CD4-positive, alpha-beta T cell treated with Interleukin-21 for 1 hour (primary cell): Measurements from ENCODE around the gene NINL.
A peak's percentile ranks its signal among the peaks of the same experiment; 100 is the strongest.
"Not testable (repeated sequence)": the region's sequence is repeated elsewhere in the genome, so short reads cannot be mapped to it uniquely, and the experiment has no call there.

ENCODE experiments used
- DNase-seq: peaks from one replicate; pipeline ENCODE4 v3.0.0-alpha.2; 2020

The NINL gene

DNA sequence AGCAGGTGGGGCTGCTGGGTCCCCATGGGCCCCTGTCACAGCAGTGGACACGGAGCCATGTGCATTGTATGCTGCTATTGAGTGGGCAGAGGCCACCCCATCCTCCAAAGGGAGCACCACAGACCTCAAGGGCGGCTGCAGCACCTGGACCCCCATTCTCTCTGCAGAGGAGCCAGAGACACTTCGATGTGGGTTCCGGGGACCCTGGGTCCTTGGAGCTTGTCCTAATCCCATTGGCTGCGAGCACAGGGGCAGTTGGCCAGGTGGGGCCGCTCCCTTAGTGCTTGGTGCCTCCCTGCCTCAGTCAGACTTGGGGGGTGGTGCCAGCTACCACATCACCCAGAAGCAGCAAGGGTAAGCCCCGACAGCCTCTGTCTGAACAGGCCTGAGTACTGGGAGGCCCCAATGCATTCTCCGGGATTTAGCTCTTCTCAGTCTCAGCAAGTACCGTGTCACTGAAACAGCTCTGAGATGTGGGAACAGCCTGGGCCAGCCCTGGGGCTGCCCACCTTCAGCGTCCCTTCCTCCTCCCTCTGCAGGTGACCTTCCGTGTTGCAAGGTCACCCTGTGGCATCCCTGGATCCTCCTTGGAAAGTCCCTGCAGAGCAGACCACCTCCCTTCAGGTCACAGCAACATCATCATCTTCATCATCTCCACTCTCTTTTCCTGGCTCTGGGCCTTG lies 104.0 kb downstream of the NINL start:
- DNase-seq: no peak

DNA sequence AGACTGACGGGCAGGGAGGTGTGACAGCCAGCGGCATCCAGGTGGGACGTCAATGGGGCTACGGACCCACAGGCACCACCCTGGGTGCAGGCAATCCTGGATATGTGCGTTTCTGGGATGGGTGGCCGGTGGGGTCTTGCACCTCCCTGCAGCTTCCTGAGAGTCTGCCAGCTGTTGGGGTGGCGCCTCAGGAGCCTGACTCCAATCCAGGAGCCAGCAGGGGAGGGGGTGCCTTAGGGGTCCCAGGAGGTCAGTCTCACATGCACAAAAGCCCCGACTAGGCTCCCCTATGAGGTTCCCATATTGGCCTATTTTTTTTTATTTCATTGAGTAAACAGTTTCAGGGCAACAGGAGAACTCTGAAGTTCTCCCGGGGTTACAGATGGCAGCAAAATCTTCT lies 104.5 kb downstream of the NINL start:
- no peak for DNase-seq

DNA sequence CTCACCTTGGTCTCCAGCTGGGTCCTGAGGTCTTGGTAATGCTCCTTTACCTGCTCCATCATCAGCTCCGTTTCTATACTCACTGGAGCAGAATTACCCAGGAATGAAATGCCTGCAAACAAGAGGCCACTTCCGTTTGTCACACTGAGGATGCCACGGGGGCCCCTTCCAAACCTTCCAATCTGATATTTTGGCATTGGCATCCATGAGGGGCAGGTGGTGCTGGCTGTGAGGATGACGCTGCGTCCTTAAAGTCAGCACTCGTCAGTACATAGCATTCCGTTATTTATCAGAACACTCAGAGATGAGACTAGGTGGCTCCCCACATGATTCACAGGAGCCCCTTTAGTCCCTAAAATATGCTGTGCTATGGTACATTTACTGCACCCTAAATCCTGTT lies 105.2 kb downstream of the NINL start:
- no peak for DNase-seq

DNA sequence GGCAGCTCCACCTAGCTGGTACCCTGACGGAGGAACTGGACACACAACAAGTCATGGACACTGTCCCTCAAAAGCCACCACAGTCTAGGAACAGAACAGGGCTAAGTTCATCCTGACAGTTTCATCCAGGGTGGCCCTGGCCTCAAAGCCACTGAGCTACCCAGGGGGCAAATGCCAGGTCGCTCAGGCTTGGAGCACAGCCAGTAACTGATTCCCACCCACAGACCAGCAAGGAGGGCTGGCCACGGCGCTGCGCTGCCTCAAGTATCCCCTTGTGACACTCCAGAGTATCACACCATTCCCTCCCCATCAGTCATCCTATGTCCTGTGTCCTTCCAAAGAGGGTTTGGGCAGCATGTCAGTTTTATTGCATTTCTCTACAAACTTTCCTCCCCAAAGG lies 105.7 kb downstream of the NINL start:
- DNase-seq: no peak

DNA sequence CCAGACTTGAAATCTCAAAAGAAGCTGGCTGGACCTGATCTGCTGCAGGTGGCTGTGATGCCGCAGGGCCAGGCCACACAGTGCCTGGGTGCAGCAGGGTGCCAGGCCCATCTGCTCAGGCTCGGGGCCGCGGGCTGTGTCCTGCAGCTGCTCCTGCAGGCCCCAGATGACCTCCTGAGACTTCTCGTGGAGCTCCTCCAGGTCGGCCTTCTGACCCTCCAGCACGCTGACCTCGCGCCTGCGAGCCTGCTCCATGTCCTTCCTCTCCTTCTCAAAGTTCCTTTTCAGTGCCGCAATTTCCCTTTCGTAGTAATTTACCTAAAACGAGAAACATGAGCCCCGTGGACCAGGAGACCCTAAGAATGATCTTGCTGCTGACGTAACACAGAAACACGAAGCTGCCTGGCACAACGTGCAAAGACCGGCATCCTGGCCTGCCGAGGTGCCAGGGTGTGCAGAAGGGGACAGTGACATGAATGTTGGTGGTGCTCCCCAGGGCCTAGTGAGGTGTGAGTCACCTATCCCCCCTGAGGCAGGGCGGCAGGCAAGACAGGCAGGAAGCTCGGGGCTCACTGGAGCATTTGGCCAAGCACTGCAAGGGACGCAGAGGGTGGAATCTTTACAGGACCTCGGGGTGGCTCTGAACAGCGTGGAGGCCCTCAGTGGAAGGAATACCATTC lies 106.3 kb downstream of the NINL start:
- no peak for DNase-seq

DNA sequence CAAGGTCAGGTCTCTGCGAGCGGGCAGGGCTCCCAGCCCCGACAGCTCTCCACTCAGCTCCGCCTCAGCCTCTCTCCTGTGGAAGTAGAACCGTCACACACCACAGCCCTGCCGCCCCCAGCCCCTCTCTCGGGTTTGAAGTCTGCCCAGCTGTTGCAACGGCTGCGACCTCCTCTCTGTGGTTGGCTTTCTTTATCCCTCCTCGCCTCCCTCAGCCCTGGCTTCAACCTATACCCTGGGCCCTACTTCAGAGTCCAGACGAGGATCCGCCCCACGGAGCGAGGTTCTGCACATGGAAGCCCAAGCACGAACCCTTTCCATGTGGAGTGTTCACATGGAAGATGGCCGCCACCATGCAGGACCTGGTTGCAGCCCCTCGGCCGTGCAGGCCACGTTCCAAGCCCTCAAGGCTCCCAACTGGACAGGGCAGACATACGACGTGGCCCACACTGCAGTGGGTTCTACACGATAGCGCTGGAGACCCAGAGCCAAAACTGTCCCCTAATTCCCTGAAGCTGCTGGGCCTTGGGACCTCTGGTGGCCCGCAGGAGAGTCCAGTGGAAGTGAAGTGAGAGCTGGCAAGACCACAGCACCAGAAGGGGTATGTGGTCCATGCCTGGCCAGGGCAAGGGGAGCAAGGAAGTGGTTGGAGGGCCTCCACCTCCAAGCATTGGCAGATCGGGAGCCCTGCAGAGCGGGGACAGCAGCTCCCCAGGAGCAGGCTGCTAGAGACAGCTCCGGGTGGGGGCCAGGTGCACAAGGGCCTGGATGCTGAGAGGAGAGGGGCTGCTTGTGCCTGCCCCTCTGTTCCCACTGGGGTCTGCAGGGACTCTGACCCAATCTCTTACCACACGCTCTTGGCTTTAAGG lies 108.1 kb downstream of the NINL start:
- DNase-seq: no peak

DNA sequence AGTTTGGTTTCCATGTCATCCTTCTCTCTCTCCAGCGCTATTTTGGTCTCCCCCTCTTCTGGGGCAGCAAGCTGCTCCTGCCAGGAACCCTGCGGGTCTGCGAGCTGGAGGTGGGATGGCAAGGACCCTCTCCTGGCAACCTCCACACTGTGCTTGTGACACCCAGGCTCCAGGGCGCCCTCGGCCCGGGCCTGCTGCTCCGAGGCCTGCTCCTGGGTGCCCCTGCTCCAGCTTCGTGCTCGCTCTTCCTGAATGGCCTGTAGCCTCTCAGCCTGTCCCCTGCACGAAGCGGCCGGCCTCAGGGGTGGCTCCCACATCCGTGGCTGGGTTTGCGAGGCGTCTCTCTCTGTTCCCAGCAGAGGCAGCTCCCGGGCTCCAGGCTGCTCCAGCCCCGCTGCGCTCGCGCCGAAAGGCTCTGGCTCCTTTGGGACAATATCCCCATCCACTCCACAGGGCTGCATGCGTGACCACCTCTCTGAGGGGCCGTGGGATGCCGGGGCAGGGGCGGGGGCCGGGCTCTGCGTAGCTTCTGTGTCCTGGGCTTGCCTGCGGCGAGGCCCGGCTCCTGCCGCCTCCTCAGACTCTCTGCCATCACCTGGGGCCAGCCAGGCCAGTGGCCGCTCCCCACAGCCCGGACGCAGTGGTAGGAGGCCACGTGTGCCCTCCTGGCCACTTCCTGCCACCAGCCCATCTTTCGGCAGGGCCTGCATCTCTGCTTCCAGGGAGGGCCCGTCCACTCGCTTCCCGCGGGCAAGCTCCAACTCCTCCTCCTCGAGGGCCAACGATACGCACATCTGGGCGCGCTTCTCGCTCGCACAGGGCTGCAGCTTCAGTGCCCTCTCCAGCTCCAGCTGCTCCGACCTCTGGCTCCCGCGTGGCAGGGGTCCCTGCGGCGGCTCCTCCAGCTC lies 109.0 kb downstream of the NINL start:
- no peak for DNase-seq

DNA sequence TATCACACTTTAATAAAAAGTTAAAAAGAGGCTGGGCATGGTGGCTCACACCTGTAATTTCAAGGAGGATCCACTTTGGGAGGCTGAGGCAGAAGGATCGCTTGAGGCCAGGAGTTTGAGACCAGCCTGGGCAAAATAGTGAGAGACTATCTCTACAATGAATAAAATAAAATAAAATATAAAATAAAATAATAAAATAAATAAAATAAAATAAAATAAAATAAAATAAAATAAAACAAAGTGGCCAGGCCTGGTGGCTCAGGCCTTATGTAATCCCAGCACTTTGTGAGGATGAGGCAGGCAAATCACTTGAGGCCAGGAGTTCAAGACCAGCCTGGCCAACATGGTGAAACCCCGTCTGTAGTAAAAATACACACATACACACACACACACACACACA lies 112.0 kb downstream of the NINL start:
- not testable (repeated sequence) for DNase-seq

DNA sequence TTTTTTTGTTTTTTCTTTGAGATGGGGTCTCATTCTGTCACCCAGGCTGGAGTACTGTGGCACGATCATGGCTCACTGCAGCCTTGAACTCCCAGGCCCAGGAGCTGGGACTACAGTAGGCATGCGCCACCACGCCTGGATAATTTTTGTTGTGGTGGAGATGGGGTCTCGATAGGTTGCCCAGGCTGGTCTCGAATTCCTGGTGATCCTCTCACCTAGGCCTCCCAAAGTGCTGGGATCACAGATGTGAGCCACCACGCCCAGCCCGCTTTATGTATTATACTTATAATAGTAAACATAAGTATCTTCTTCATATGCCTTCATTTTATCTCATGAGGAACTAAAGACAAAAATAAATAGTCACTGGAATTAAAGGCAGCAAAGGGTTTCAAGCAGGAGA lies 114.3 kb downstream of the NINL start:
- DNase-seq: no peak

DNA sequence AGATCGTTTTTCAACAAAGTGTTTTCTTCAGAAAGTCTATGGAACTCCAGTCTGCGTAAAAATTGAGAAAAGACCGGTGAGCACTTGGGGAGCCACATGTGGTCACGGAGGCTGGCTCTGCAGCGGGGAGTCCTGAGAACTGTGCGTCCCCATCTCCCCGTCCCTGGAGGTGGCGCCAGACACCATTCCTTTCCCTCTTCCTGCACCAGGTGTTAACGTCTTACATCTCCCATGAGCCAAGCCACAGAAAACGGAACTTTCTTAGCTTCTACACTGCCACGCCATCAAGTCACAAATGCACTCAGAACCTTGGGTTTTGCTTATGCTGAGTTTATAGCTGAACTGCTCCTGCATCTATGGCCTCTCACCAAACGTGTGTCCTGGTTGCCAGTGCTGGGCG lies 115.3 kb downstream of the NINL start:
- DNase-seq: peak; percentile 46

DNA sequence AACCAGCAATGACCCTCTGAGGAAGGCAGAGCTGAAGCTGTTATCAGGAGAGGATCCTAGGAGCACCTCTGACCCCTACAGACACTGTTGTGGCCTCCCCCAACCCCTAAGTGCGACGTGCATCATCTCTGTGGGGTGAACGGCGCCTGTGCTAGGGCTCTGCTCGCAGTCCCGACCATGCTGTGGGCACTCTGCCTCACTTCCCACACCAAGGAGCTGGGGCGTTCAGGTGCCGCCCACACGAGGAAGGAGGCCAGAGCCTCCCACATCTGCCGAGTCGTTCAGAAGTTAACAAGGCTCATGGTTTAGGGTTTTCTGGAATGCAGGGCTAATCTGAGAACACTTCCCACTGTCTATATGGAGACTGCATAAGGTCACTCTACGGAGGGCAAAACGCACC lies 115.8 kb downstream of the NINL start:
- no peak for DNase-seq

DNA sequence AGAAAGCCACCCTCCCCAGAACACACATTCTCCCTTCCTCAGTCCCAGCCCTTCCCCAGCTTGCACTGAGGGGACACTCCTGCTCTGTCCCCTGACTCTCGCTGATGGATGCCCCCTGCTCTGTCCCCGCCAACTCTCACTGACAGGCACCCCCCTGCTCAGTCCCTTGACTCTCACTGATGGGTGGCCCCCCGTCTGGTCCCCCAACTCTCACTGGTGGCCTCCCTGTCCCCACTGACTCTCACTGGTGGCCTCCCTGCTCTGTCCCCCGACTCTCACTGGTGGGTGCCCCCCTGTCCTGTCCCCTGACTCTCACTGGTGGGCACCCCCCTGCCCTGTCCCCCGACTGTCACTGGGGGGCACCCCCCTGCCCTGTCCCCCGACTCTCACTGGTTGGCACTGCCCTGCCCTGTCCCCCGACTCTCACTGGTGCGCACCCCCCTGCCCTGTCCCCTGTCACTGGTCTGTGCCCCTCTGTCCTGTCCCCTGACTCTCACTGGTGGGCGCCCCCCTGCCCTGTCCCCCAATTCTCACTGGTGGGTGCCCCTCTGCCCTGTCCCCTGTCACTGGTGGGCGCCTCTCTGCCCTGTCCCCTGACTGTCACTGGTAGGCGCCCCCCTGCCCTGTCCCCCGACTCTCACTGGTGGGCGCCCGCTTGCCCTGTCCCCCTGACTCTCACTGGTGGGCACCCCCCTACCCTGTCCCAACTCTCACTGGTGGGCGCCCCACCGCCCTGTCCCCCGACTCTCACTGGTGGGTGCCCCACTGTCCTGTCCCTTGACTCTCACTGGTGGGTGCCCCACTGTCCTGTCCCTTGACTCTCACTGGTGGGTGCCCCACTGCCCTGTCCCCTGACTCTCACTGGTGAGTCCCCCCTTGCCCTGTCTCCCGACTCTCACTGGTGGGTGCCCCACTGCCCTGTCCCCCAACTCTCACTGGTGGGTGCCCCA lies 116.9 kb downstream of the NINL start:
- no peak for DNase-seq

DNA sequence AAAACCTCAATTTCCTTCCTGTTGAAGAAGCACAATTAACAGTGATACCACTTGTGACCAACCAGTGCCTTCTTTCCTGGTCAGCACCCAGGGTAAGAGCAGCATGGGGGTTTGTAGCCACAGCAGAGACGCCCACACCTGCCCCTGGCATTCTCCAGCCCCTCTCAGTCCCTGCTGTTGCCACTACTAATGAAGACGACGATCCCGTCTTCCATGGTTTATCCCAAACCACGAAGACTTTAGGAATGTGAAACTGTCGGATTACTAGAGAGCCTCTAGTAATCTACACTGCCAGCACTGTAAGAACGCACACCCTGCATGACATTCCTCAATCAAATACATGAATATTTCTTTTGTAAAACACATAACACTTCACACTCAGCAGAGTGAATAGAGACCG lies 117.9 kb downstream of the NINL start:
- no peak for DNase-seq

DNA sequence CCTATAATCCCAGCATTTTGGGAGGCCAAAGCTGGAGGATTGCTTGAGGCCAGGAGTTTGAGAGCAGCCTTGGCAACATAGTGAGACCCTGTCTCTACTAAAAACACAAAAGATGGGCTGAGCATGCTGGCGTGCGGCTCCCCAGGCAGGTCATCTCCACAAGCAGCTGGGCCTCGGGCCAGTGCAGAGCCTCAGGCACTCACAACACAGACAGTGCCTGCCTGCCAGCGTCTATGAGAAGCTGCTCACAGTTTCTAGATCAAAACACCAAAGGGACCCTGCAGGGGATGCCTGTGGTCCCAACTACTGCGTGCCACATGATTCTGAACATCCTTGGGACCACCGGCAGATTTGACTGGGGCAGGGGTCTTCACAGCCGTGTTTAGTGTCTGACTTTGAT lies 118.5 kb downstream of the NINL start:
- no peak for DNase-seq

DNA sequence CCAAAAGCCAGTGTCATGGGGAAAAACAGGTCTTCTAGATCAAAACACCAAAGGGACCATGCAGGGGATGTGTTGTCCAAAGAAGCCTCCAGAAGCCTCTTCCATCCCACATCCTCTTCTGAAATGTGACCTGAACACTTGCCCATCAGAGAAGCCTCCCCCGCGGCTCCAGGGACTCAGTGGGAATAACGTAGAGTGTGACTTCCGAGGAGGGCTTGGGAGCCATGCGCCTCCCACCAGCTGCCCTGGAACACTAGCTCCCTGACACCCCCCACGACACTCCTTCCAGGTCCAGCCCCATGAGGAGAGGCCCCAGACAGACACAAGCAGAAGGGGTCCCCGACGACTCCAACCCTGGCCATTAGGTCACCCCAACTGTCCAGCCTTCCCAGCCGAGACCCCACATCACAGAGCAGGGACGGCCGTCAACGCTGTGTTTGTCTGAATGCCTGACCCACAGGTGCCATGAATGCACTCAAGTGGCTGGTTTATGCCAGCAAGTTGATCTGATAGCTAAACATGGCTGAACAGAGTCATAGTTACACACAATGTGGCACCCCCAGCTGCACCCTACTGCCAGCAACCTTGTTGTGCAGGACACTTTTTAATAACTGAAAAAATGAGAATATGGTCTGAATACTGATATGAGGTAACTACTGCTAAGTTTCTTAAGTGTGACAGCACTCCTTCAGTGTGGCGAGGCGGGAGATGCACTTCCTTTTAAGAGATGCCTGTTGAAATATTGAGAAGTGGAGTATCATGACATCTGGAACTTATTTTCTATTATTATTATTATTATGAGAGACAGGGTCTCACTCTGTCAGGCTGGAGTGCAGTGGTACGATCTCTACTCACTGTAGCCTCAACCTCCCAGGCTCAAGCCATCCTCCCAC lies 119.8 kb downstream of the NINL start:
- DNase-seq: no peak

DNA sequence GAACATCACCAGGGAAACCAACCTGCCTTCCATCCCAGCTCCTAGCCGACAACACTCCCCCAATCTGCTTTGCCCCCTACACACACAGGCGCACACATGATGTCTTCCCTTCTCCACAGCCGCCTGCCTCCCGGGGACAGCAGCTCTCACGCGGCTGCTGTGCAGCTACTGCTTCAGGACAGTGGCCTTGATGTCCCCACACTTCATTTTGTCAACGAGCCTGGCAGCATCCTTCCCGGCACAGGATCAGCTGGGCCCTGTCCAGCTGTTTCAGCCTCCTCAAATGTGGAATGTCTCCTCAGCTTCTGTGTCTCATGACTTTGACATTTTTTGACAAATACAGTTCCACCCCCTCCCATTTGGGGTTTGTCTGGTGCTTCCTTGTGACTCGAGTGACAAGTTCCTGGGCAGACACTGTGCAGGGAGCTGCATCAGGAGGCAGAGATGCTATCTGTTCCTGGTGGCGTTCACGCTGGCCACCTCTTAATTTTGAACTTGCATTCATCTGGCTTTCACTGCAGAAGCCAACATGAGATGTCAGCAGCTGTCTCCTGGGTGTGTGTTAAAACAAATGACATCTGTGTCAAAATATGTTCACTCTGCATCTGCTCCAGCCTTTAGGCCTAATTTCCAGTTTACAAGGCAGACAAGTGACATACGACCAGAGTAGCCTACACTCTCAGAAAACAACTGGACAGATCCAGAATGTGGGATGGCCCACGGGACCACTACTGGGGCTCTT lies 120.7 kb downstream of the NINL start:
- DNase-seq: no peak

DNA sequence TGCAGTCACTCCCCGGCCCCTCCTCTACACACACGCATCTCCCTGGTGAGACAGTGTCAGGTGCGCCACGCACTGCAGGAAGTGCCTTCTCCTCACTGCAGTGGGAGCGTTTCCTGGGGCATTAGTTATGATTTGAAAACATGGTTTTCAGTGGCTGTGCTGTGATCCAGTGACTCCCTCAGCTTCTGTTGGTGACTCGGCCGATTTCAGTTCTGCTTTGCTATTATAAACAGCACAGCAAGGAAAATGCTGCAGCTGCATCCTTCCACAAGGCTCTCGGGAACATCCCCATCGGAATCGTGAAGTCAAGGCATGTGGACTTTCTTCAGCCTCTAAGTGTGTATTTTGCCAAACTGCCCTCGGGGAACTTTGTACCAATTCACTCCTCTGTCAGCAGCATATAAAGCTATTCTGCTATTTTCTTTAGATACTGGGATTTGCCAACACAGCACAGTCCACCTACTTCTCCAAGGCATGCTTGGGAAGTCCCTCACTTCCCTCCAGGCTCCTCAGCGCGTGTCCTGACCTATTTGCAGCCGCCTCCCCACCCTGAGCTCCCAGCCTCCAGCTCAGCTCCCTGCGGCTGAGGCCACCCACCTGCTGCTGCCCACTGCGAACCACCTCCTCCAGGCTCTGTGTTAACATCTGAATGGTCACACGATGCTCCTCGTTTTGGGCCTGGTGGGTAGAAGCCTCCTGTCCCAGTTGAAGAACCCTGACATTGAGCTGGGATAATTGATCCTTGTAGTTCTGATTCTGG lies 123.4 kb downstream of the NINL start:
- DNase-seq: no peak

DNA sequence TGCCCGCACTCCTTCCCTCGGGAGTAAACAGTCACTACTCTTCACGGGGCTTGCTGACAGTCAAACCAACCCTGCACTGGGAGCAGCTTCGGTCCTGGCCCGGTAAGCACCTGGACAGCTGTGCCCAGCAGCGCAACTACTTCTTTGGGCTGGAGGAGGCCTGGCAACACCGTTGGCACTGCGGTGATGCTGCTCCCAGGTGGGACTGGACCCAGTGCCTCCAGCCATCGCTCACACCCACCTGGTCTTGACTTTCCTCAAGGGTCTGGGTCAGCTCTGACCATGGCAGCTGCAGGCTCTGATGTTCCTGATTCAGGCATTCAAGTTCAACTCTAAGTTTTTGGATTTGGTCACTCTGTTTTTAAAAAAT lies 124.1 kb downstream of the NINL start:
- no peak for DNase-seq
